ENCODE data around the gene ZNF219. TPM values are rescaled to one million over a fixed set of nuclear protein-coding genes. Genes with fewer than 3 reads are reported as not detected.

Gene ZNF219
- total RNA-seq, 1 experiment from 2014 or later: 84.5 TPM

- no peak overlapping the region for H4K5ac ChIP-seq (ENCODE audit: insufficient read length, low read depth, low read length)
- Mint-ChIP-seq H3K27me3 (ENCODE audit: low read depth) (no peaks in the 10 kb centered on the region), H3K9me3 (no peaks in the 10 kb centered on the region; a peak in 1 of 5 replicates), H3K36me3 (ENCODE audit: insufficient read depth in 1 of 3, low read depth in 3 of 3) (peaks cover 60 to 94% (median 88%) of the 10 kb centered on the region in 3 experiments), H3K4me3 (no peak overlapping the region), H3K4me1 (peaks cover under 1 to 2% of the 10 kb centered on the region in 2 experiments; a peak in 1 of 4 replicates), H3K27ac (peak overlapping the region in 1 of 3 experiments; percentile 73; a peak in 1 of 7 replicates)
- no peaks in the 10 kb centered on the region for H3K9me3 ChIP-seq (ENCODE audit: control insufficient read depth, low read depth, low read length)
- no peak overlapping the region for H4K91ac ChIP-seq (ENCODE audit: insufficient read length, low read depth, low read length)
- H3K79me1 ChIP-seq (ENCODE audit: insufficient read depth, low read depth, low read length, poor library complexity, severe bottlenecking): no peaks in the 10 kb centered on the region
- H3K4me1 ChIP-seq (ENCODE audit: insufficient read depth, low read length): no peaks in the 10 kb centered on the region
- H2AFZ ChIP-seq (ENCODE audit: low read length): no peak overlapping the region
- H3K27ac ChIP-seq (ENCODE audit: insufficient read length, low read depth, low read length): no peak overlapping the region
- no peak for DNase-seq
- no peak overlapping the region for H3K23ac ChIP-seq (ENCODE audit: insufficient read length, low read depth, low read length)
- H3T11ph ChIP-seq (ENCODE audit: low read length): no peak overlapping the region
- H2BK20ac ChIP-seq (ENCODE audit: low read depth, low read length, poor library complexity, severe bottlenecking): no peak overlapping the region
- H2BK12ac ChIP-seq (ENCODE audit: insufficient read length, low read depth, low read length): no peak overlapping the region
- no peaks in the 10 kb centered on the region for H3K27me3 ChIP-seq (ENCODE audit: insufficient read depth, low read length)
- no peak overlapping the region for H3K4ac ChIP-seq (ENCODE audit: low read depth, low read length)
- H3K4me2 ChIP-seq (ENCODE audit: insufficient read depth, insufficient read length, low read length): no peak overlapping the region
- no peak overlapping the region for H2AK5ac ChIP-seq (ENCODE audit: insufficient read length, low read length)
- H3K56ac ChIP-seq (ENCODE audit: insufficient read length, low read depth, low read length): no peak overlapping the region
- no peaks in the 10 kb centered on the region for H4K20me1 ChIP-seq (ENCODE audit: control insufficient read depth, insufficient read depth, insufficient read length)
- H2BK15ac ChIP-seq (ENCODE audit: low read depth, low read length): no peak overlapping the region
- no peak for TF ChIP-seq CTCF (conservative IDR thresholded peaks at IDR 0.05)
- H2BK5ac ChIP-seq (ENCODE audit: insufficient read length, low read length): no peak overlapping the region
- no peak overlapping the region for H3K9ac ChIP-seq (ENCODE audit: extremely low read depth, insufficient read length, low read length)
- no peak overlapping the region for H3K14ac ChIP-seq (ENCODE audit: insufficient read depth, low read length)
- H4K8ac ChIP-seq (replicated peaks; ENCODE audit: insufficient read length, low read depth, low read length): no peak overlapping the region
- no peaks in the 10 kb centered on the region for H3K79me2 ChIP-seq (ENCODE audit: insufficient read depth, low read length)
- H2BK120ac ChIP-seq (ENCODE audit: low read depth, low read length, poor library complexity, severe bottlenecking): no peak overlapping the region
- H3K23me2 ChIP-seq (ENCODE audit: insufficient read length, low read depth, low read length, poor library complexity, severe bottlenecking): no peaks in the 10 kb centered on the region
- WGBS (ENCODE audit: extremely low coverage, insufficient read length, low lambda C conversion rate): no CpG with 5 or more reads among the region's 30 CpGs
- no peak overlapping the region for H3K18ac ChIP-seq (ENCODE audit: insufficient read length, low read depth, low read length)
These were observed 16.8 kb downstream of the ZNF219 start for GRCh38 chr14:21081521-21082142.

Measured in H9 (cell line).